GM10248 (cell line): Measurements from ENCODE around the gene NUDT16.

Experiments
- CTCF ChIA-PET: fragments of 300-600 bp; sonication (Branson Sonifier 250); formaldehyde crosslinking; extraction: SDS; loops from one replicate; lab custom pipeline; 2021; ENCODE audit warnings: antibody characterized with exemption; lab: Yijun Ruan, JAX
- POLR2A ChIA-PET: fragments of 350-650 bp; sonication (Branson Sonifier 250); formaldehyde crosslinking; extraction: SDS; loops from one replicate; lab custom pipeline; 2020; ENCODE audit warnings: antibody characterized with exemption; lab: Yijun Ruan, JAX
- DNase-seq: peaks from one replicate; pipeline ENCODE4 v3.0.0; 2012; ENCODE audit errors: extremely low spot score
- TF ChIP-seq, protein P1 (sequence below): IDR thresholded peaks from 2 replicates; pipeline ENCODE4 v1.5.1; 2012; ENCODE audit warnings: mild to moderate bottlenecking, low read depth; ENCODE audit errors: extremely low read depth, missing control alignments, control extremely low read depth

NUDT16 gene

DNA sequence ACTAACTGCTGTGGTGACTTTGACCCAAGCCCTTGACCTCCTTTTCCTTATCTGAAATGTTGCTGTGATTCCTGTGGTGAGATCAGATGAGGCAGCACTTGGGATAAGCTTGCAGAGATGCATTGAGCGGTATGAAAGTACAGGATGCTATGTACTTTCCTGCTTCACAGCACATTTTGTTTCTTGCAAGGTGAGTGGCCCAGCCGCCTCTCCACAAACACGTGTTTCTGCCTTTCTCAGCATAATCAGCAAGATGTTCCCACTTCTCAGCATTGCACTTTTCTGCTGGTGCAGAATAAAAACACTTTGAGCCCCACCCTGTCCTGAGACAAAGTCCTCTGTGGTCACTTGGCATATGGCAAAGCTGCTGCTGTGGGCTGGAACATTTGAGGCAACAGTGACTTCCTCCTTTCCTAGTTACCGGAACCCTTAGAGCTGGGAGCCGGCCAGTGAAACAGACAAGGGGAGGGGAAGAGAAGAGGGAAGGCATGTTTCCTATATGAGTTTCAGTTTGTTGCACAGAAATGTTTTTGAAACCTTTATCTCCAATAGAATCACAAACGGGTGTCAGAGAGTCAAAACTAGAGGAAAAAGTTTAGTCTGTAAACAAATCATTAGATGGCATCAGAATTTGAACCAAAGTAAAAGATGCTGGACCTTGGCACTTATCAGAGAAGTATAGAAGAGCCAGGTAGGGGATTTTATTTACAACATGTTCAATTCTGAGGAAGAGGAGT is 5.0 kb downstream of the NUDT16 start:
- POLR2A ChIA-PET: no interaction called here
- CTCF ChIA-PET: no interaction called here
- no peak for DNase-seq
- TF ChIP-seq, protein P1, sequence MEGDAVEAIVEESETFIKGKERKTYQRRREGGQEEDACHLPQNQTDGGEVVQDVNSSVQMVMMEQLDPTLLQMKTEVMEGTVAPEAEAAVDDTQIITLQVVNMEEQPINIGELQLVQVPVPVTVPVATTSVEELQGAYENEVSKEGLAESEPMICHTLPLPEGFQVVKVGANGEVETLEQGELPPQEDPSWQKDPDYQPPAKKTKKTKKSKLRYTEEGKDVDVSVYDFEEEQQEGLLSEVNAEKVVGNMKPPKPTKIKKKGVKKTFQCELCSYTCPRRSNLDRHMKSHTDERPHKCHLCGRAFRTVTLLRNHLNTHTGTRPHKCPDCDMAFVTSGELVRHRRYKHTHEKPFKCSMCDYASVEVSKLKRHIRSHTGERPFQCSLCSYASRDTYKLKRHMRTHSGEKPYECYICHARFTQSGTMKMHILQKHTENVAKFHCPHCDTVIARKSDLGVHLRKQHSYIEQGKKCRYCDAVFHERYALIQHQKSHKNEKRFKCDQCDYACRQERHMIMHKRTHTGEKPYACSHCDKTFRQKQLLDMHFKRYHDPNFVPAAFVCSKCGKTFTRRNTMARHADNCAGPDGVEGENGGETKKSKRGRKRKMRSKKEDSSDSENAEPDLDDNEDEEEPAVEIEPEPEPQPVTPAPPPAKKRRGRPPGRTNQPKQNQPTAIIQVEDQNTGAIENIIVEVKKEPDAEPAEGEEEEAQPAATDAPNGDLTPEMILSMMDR: no peak

- ChIA-PET POLR2A (interaction anchor here (0.6 kb wide), 1 partner anchor 378 kb away, joined by 7 read pairs; no protein-coding TSS in a partner anchor), CTCF (no interaction called here)
- TF ChIP-seq, protein P1: no peak
- no peak for DNase-seq
Measured at GRCh38 chr3:131387796-131388489, 6.4 kb downstream of the NUDT16 start.

- ChIA-PET CTCF (no interaction called here), POLR2A (no interaction called here)
- TF ChIP-seq, protein P1: no peak
- DNase-seq: no peak
Measured at GRCh38 chr3:131388490-131388799, 6.9 kb downstream of the NUDT16 start.

DNA sequence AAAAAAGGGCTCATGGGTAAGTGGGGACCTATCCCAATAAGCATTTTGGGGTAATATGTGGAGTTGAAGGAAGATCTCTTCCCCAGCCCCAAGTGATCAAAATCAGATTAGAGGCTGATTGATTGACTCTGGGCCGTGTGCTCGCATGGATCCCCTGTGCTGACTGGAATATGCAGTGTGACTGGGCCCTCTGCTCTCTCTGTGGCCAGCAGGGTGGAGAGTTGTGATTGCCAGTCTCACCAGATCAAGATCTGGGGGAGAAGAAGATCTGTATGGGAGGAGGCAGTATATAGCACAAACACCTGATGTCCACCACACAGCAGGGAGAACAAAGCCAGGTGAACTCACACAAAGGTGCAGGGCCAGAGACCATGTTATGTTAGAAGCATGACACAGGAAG is 8.8 kb downstream of the NUDT16 start:
- CTCF ChIA-PET: no interaction called here
- POLR2A ChIA-PET: no interaction called here

DNA sequence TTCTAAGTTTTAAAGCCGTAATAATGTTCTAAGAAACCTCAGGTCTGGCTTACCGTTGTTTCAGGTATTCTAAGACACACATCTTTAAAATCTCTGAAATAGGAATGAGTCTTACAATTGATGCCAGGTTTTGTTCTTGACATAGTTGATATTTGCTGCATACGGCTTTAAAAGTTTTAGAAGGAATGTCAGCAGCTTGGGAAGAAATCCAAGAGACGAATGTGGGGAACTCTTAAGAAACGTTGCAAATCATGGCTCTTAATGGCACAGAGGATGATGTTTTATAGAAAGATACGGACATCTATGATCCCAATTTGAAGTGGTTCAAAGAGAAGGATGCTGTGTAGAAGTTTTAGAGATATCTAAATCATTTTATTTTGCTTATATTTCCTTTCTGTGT is 11.5 kb downstream of the NUDT16 start:
- POLR2A ChIA-PET: no interaction called here
- CTCF ChIA-PET: interaction anchor here (0.8 kb wide), 1 partner anchor 10 kb away, joined by 4 read pairs; no protein-coding TSS in a partner anchor

More for the DNA sequence above, 8.8 kb downstream of the NUDT16 start:
- TF ChIP-seq, protein P1: no peak
- no peak for DNase-seq

DNA sequence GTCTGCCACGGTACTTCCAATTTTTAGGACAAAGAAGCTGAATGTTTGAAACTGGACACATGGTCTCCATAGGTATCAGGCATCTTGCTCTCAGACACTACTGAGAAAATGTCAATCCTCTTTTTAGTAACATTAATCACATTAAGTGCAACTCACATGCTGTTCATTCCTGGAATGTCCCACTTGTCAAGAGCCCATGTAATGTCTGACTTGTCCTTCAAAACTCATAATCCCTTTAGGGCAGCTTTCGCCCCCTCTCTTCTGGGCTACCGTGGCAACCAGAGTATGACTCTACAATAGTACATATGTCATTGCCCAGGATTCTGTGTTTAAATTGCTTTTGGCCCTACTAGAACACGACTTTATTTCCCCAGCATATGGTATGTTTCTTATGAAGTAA is 12.3 kb downstream of the NUDT16 start:
- ChIA-PET POLR2A (no interaction called here), CTCF (interaction anchor here (0.8 kb wide), 1 partner anchor 11 kb away, joined by 4 read pairs; no protein-coding TSS in a partner anchor)
- no peak for DNase-seq
- TF ChIP-seq, protein P1: no peak

More for the DNA sequence above, 11.5 kb downstream of the NUDT16 start:
- TF ChIP-seq, protein P1: no peak
- DNase-seq: no peak
